Memory B cell (primary cell): ENCODE results near the gene HLCS.

ENCODE experiments used
- ATAC-seq: fragments of 150-1000 bp; cut with Tn5 transposase; 2 replicates; pipeline ENCODE4 v1.10.0; 2021; ENCODE audit warnings: low read depth, mild to moderate bottlenecking, moderate library complexity
- DNase-seq, 2 donors: peaks; one replicate each; pipeline ENCODE4 v3.0.0; 2022; ENCODE audit warnings: low spot score in 2 of 2
- H3K27ac Mint-ChIP-seq: one replicate; pipeline ENCODE4 v1.8.0; 2022; ENCODE audit warnings: mild to moderate bottlenecking, moderate library complexity, mixed read lengths
- H3K27me3 Mint-ChIP-seq: one replicate; pipeline ENCODE4 v1.8.0; 2022; ENCODE audit warnings: mixed read lengths
- H3K36me3 Mint-ChIP-seq: one replicate; pipeline ENCODE4 v1.8.0; 2022; ENCODE audit warnings: mild to moderate bottlenecking, mixed read lengths
- H3K4me1 Mint-ChIP-seq: one replicate; pipeline ENCODE4 v1.8.0; 2022; ENCODE audit warnings: mixed read lengths
- H3K4me3 Mint-ChIP-seq: one replicate; pipeline ENCODE4 v1.8.0; 2022; ENCODE audit warnings: mild to moderate bottlenecking, moderate library complexity, mixed read lengths
- H3K9me3 Mint-ChIP-seq: one replicate; pipeline ENCODE4 v1.8.0; 2022; ENCODE audit warnings: mixed read lengths

The HLCS gene

DNA sequence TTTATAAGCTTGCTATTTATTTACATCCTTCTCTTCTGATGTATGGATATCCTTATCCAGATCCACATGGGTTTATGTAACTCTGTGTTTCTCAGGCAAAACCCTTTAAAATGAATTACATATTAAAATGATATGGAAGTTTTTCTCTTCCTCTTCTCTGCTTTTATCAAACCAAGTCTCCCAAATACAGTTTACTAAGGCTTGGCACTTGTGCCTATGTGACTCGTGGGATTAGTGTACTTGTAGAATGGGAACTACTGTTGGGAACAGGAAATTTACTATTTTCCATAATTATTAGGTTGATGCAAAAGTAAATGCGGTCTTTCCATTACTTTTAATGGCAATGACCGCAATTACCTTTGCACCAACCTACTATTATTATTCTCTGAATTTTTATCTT lies 252.7 kb downstream of the HLCS start:
- no peak overlapping the region for H3K27ac Mint-ChIP-seq
- ATAC-seq (no peak), DNase-seq (no peak)
- H3K36me3 Mint-ChIP-seq = no peaks in the 10 kb centered on the region
- no peaks in the 10 kb centered on the region for H3K4me1 Mint-ChIP-seq
- H3K27me3 Mint-ChIP-seq = peaks cover 15% of the 10 kb centered on the region
- H3K9me3 Mint-ChIP-seq = no peaks in the 10 kb centered on the region
- no peak overlapping the region for H3K4me3 Mint-ChIP-seq

DNA sequence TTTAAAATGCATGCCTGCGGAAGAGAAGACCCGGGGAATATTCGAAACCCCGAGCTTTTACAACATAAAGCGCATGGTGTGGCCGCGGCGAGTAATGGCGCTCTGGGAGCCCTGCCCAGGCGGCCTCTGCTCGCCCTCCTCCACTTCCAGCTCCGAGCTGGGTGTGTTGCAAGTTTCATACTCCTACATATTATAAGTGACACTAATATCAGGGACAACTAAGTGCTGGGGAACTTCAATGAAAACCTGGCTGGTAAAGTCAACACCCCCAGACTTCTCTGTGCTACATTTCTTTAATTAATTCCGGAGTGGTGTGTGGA lies 255.8 kb downstream of the HLCS start:
- Mint-ChIP-seq H3K4me1 (peaks cover 8% of the 10 kb centered on the region), H3K27me3 (peaks cover 13% of the 10 kb centered on the region), H3K4me3 (no peak overlapping the region), H3K27ac (no peak overlapping the region), H3K36me3 (no peaks in the 10 kb centered on the region), H3K9me3 (no peaks in the 10 kb centered on the region)
- no peak for ATAC-seq
- DNase-seq = no peak

DNA sequence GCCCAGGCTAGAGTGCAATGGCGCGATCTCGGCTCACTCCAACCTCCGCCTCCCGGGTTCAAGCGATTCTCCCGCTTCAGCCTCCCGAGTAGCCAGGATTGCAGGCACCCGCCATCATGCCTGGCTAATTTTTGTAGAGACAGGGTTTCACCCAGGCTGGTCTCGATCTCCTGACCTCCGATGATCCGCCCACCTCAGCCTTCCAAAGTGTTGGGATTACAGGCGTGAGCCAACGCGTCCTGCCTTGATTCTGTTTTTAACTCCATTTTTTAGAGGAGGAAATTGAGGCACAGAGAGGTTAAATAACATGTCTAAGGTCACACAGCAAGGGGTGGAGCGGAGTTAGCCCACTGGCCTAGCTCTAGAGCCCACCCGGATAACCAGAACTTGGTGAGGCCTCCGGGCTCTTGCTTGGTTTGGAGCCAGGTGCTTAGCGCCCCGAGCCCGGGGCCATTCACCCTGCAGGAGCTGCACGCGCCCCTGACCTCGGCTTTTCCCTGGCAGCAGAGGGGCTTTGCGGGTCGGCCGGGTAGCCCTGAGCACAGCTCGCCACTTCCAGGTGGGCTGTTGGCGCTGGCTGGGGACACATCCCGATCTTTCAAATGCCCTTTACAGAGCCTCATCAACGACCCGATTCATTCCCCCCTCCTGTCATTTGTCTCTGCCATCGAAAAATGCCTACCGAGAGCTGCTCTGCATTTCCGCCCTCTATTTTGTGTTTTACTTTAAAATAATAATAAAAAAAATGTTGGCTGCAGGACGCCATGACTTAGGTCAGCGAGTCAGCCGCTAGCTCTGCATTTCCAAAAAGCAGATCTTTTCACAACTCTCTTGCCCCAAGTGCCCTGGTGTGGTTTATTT lies 256.4 kb downstream of the HLCS start:
- Mint-ChIP-seq H3K27ac (no peak overlapping the region), H3K36me3 (no peaks in the 10 kb centered on the region), H3K4me3 (no peak overlapping the region), H3K9me3 (no peaks in the 10 kb centered on the region), H3K4me1 (peaks cover 8% of the 10 kb centered on the region), H3K27me3 (peaks cover 13% of the 10 kb centered on the region)
- no peak for ATAC-seq
- no peak for DNase-seq

DNA sequence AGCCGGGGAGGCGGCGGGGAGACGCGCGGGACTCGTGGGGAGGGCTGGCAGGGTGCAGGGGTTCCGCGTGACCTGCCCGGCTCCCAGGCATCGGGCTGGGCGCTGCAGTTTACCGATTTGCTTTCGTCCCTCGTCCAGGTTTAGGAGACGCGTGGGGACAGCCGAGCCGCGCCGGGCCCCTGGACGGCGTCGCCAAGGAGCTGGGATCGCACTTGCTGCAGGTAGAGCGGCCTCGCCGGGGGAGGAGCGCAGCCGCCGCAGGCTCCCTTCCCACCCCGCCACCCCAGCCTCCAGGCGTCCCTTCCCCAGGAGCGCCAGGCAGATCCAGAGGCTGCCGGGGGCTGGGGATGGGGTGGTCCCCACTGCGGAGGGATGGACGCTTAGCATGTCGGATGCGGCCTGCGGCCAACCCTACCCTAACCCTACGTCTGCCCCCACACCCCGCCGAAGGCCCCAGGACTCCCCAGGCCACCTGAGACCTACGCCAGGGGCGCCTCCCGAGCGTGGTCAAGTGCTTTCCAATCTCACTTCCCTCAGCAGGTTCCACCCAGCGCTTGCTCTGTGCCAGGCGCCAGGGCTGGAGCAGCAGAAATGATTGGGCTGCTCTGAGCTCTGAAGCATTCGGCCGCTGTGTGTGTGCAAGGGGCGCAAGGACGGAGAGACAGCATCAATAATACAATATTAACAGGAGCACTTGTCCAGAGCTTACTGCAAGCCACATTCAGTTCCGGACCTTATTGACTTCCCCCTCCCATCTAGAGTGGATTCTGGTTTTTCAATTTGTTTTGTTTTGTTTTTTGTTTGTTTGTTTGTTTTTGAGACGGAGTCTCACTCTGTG lies 257.2 kb downstream of the HLCS start:
- Mint-ChIP-seq H3K36me3 (no peaks in the 10 kb centered on the region), H3K27me3 (peaks cover 13% of the 10 kb centered on the region), H3K9me3 (no peaks in the 10 kb centered on the region), H3K4me3 (no peak overlapping the region), H3K4me1 (peaks cover 8% of the 10 kb centered on the region), H3K27ac (no peak overlapping the region)
- ATAC-seq = no peak
- DNase-seq = no peak

DNA sequence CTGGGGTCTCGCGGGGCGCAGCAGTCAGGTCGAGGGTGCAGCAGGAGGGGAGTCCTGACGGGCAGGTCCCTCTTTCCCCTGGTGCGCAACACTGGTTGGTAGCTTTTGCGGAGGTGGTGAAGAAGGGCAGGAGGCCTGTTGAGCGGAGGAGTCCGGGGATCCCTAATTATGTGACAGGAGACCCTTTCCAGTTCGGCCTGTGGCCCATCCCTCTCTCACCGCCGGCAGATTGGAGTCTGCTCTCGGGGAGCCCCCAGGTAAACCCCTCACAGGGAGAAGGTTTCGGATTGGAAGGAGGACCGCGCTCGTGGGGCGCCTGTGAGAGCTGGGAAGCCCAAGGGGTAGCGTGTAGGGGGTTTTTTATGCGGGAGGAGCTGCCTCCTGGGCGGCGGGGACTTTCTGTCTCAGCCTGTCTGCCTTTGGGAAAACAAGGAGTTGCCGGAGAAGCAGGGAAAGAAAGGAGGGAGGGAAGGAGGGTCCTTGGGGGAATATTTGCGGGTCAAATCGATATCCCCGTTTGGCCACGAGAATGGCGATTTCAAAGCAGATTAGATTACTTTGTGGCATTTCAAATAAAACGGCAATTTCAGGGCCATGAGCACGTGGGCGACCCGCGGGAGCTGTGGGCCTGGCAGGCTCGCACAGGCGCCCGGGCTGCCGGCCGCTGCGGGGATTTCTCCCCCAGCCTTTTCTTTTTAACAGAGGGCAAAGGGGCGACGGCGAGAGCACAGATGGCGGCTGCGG lies 258.0 kb downstream of the HLCS start:
- Mint-ChIP-seq H3K9me3 (no peaks in the 10 kb centered on the region), H3K4me1 (peaks cover 8% of the 10 kb centered on the region), H3K36me3 (no peaks in the 10 kb centered on the region), H3K4me3 (peak overlapping the region; percentile 21), H3K27ac (no peak overlapping the region), H3K27me3 (peaks cover 14% of the 10 kb centered on the region)
- DNase-seq = no peak
- no peak for ATAC-seq

DNA sequence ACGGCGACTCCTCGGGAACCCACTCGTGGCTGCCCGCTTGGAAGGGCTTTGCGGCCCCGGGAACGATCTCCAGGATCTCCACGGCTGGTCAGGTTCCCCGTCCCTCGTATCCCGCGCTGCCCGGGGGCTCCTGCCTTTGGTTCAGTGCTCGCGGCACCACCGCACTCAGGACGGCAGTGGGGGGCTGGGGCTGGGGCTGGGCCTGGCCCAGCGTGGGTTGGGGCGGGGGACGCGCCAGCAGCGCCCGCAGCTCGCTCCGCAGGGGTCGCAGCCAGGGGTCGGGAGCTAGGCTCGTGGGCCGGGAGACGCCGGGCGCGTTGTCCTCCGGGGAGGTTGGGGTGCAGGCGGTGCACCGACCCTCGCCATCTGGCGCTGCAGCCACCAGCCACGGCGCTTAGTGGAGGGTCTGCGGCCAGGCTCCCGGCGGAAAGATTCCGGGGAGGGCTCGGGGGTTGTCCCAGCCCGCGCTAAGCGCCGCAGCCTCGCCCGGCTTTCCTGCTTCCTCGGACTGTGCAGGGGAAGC lies 258.6 kb downstream of the HLCS start:
- ATAC-seq = no peak
- no peaks in the 10 kb centered on the region for H3K36me3 Mint-ChIP-seq
- H3K4me3 Mint-ChIP-seq = no peak overlapping the region
- no peak for DNase-seq
- H3K9me3 Mint-ChIP-seq = no peaks in the 10 kb centered on the region
- no peak overlapping the region for H3K27ac Mint-ChIP-seq
- peaks cover 8% of the 10 kb centered on the region for H3K4me1 Mint-ChIP-seq
- H3K27me3 Mint-ChIP-seq = peaks cover 18% of the 10 kb centered on the region

DNA sequence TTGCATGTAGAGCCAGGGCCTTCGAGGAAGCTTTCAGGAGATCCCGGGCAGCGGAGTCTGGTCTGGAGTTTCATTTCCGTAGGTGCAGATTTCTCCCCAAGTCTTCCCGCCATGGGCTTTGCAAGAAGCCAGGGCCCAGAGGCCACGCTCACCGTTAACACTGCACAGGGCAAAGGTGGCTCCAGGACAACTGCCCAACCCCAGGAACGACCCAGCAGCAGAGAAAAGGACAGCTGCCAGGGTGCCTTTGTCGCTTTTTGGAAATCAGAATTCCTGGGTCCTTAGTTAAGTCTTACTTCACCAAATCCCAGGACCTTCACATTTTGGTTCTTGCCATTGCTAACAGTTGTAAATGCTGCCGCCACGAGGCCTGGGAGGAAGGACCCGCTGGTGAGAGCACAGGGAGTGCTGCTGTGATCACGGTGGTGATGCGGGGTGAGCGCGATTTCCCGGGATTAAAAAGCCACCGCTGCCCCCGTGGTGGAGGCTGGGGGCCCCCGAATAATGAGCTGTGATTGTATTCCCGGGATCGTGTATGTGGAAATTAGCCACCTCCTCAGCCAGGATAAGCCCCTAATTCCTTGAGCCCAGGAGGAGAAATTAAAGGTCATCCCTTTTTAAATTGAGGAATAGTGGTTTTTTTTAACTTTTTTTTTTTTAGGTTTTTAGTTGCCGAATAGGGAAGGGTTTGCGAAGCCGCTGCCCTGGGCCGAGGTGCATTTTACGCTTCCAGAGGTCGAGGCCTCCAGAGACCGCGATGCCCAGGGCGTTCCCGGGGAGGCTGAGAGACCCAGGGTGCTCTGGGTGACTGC lies 259.3 kb downstream of the HLCS start:
- no peaks in the 10 kb centered on the region for H3K9me3 Mint-ChIP-seq
- DNase-seq = no peak
- no peak for ATAC-seq
- H3K27ac Mint-ChIP-seq = no peak overlapping the region
- H3K27me3 Mint-ChIP-seq = peaks cover 21% of the 10 kb centered on the region
- H3K4me1 Mint-ChIP-seq = peaks cover 8% of the 10 kb centered on the region
- H3K36me3 Mint-ChIP-seq = no peaks in the 10 kb centered on the region
- H3K4me3 Mint-ChIP-seq = no peak overlapping the region

DNA sequence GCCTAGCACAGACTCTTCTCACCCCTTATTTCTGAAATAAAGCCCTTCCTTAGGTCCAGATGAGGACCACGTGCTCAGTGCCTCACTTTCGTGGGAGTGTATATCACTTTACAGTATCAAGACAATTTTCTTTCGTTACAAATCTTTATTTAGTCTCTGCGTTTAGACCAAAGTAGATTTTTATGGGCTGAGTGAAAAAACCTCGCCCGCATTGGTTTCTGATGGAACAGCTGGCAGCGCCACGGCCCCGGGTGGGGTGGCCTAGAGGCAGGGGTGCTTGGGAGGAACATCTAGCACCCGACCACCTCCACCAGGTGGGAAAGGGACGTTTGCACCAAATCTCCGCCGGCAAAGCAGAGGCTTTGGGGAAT lies 260.0 kb downstream of the HLCS start:
- no peaks in the 10 kb centered on the region for H3K36me3 Mint-ChIP-seq
- peaks cover 10% of the 10 kb centered on the region for H3K4me1 Mint-ChIP-seq
- H3K27me3 Mint-ChIP-seq = peaks cover 25% of the 10 kb centered on the region
- H3K27ac Mint-ChIP-seq = no peak overlapping the region
- DNase-seq (no peak), ATAC-seq (no peak)
- H3K9me3 Mint-ChIP-seq = no peaks in the 10 kb centered on the region
- no peak overlapping the region for H3K4me3 Mint-ChIP-seq

DNA sequence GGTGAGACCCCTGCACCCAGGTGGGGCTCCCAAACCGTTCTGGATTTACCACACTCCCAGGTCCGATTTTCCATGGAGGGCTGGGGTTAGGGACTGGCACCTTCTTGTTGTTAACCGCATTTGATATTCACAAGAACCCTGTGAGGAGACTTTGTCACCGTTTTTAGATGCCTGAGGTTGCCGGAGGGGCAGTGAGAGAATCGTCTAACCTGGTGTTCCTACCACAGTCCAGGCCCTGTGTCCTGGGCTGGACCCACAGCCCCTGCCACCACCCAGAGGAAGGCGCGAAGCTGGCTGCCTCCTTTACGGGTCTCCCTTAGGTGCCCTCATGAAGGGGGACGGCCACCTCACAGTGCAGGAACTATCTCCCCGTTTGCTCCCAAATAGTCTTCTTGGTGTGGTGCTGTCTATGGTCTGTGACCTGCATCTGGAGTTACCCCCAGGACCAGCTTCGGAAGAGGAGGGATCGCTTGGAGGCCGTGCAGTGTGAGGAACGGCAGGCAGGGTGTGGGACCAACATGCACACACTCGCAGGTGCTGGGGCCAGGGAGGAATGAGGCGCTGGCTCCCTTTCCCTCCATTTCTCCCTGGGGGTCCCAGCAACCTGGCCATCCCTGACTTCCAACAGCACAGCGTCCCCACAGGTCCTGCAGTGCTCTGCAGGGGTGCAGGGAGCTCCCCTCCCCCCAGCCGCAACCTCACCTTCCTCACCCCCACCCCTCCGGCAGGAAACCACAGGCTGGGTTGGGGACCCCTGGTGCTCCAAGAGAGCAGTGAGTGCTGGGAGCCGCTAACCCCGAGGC lies 260.6 kb downstream of the HLCS start:
- H3K9me3 Mint-ChIP-seq = no peaks in the 10 kb centered on the region
- peaks cover 25% of the 10 kb centered on the region for H3K27me3 Mint-ChIP-seq
- no peak overlapping the region for H3K4me3 Mint-ChIP-seq
- H3K27ac Mint-ChIP-seq = no peak overlapping the region
- no peak for ATAC-seq
- no peaks in the 10 kb centered on the region for H3K36me3 Mint-ChIP-seq
- peaks cover 11% of the 10 kb centered on the region for H3K4me1 Mint-ChIP-seq
- DNase-seq = no peak

DNA sequence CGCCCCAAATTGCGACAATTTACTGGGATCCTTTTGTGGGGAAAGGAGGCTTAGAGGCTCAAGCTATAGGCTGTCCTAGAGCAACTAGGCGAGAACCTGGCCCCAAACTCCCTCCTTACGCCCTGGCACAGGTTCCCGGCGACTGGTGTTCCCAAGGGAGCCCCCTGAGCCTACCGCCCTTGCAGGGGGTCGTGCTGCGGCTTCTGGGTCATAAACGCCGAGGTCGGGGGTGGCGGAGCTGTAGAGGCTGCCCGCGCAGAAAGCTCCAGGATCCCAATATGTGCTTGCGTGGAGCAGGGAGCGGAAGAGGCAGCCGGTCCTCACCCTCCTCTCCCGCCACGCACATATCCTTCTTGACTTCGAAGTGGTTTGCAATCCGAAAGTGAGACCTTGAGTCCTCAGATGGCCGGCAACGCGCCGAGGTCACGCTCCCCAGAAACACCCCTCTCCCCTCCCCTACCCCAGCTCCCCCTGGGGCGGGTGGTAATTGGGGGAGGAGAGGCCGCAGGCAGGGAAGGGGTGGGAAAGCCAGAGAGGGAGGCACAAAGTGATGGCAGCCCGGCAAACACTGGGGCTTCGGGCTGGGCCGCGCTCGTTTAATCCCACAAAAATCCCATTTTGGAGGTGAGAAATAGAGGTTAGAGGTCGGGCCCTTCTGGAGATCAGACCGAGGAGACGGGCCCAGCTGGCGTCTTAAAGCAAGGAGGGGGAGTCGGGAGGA lies 261.4 kb downstream of the HLCS start:
- no peak overlapping the region for H3K27ac Mint-ChIP-seq
- H3K4me3 Mint-ChIP-seq = no peak overlapping the region
- DNase-seq (no peak), ATAC-seq (no peak)
- peaks cover 15% of the 10 kb centered on the region for H3K4me1 Mint-ChIP-seq
- no peaks in the 10 kb centered on the region for H3K9me3 Mint-ChIP-seq
- H3K27me3 Mint-ChIP-seq = peaks cover 29% of the 10 kb centered on the region
- H3K36me3 Mint-ChIP-seq = peaks cover 4% of the 10 kb centered on the region

DNA sequence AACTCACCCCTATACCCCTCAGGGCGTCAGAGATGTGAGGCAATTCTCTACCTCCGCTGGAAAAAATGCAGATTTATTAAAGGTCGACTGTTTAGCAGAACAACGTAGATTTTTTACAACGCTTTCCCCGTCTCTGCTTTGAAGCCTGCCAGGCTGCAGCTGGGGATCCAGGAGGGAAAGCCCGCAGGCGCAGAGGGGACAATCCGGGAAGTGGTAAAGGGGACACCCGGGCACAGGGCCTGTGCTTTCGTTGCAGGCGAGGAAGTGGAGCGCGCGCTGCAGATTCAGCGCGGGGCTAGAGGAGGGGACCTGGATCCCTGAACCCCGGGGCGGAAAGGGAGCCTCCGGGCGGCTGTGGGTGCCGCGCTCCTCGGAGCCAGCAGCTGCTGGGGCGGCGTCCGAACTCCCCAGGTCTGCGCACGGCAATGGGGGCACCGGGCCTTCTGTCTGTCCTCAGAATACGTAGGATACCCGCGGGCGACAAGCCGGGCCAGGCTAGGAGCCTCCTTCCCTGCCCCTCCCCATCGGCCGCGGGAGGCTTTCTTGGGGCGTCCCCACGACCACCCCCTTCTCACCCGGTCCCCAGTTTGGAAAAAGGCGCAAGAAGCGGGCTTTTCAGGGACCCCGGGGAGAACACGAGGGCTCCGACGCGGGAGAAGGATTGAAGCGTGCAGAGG lies 262.1 kb downstream of the HLCS start:
- peaks cover 16% of the 10 kb centered on the region for H3K4me1 Mint-ChIP-seq
- peaks cover 5% of the 10 kb centered on the region for H3K36me3 Mint-ChIP-seq
- ATAC-seq = no peak
- peaks cover 29% of the 10 kb centered on the region for H3K27me3 Mint-ChIP-seq
- no peak overlapping the region for H3K27ac Mint-ChIP-seq
- no peaks in the 10 kb centered on the region for H3K9me3 Mint-ChIP-seq
- no peak overlapping the region for H3K4me3 Mint-ChIP-seq
- no peak for DNase-seq
